Measurements from ENCODE around the gene PIP4K2C.

Gene PIP4K2C

DNA sequence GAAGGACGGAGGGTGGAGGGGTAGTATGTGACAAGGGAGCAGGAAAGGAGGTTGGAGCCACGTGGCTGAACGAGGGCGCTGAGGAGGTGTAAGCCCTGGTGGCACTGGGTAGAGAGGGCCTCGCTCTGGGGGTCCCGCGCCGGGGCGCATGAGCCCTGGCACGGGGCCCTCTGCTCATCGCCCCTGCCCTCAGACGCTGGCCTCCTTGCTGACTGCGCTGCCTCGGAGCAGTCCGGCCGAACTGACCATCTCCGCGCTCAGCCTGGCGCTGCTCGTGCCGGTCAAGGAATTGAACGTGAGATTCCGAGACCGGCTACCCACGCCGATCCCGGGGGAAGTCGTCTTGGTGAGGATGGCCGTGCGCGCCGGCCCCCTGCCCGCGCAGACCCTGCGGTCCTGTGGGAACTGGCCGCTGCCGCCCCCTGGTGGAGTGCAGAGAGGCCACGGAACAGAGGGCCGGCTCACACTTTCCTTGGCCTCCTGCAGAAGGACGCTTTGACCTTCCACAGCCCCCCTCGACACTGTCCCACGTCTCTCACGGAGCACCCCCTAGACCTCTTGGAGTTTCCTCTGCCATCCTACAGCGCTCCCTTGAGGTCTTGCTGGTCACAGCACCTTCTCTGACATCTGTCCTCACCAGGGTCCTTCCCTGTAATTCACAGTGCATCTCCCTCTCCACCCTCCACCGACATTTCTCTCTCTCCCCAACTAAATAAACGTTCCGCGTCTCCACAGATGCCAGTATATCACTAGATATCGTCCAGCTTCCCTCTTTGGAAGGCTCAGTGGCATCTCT is 30.7 kb downstream of the PIP4K2C start:
- TF ChIP-seq, protein P1, sequence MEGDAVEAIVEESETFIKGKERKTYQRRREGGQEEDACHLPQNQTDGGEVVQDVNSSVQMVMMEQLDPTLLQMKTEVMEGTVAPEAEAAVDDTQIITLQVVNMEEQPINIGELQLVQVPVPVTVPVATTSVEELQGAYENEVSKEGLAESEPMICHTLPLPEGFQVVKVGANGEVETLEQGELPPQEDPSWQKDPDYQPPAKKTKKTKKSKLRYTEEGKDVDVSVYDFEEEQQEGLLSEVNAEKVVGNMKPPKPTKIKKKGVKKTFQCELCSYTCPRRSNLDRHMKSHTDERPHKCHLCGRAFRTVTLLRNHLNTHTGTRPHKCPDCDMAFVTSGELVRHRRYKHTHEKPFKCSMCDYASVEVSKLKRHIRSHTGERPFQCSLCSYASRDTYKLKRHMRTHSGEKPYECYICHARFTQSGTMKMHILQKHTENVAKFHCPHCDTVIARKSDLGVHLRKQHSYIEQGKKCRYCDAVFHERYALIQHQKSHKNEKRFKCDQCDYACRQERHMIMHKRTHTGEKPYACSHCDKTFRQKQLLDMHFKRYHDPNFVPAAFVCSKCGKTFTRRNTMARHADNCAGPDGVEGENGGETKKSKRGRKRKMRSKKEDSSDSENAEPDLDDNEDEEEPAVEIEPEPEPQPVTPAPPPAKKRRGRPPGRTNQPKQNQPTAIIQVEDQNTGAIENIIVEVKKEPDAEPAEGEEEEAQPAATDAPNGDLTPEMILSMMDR (IDR thresholded peaks at IDR 0.05; ENCODE audit: low read depth, low read length), result peak; percentile 87
- peak overlapping the region; percentile 24 for H3K4me3 ChIP-seq (ENCODE audit: low read depth, low read length)
- in situ Hi-C loops (cut with HindIII; ENCODE audit: low sequenced_read_pairs), result no loop called here
- DNase-seq (ENCODE audit: low read depth, low spot score), result no peak

- TF ChIP-seq, protein P1 (IDR thresholded peaks at IDR 0.05; ENCODE audit: low read depth, low read length), result no peak
- in situ Hi-C loops (cut with HindIII; ENCODE audit: low sequenced_read_pairs), result no loop called here
- H3K4me3 ChIP-seq (ENCODE audit: low read depth, low read length), result no peak overlapping the region
- no peak for DNase-seq (ENCODE audit: low read depth, low spot score)
Measured at GRCh38 chr12:57622293-57623245, 31.6 kb downstream of the PIP4K2C start.

DNA sequence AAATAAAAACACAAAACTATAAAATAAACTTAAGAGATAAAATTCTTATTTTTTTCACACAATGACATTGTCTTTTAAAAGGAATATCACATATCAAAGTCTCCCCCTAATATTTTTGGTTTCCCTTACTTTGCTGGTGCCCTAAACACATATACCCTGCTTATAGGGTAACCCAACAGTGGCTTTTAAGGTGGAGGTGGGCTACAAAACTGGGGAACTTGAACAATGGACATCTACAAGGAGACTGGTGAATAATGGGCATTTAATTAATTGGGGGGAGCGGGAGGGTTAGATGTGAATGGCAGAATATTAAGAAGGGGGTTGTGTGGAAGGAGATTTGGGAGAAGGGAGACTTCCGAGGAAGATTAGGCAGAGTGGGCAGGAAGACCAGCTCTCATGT is 32.4 kb downstream of the PIP4K2C start:
- in situ Hi-C loops (cut with HindIII; ENCODE audit: low sequenced_read_pairs), result no loop called here
- no peak for DNase-seq (ENCODE audit: low read depth, low spot score)
- H3K4me3 ChIP-seq (ENCODE audit: low read depth, low read length), result no peak overlapping the region
- TF ChIP-seq, protein P1 (IDR thresholded peaks at IDR 0.05; ENCODE audit: low read depth, low read length), result no peak

GRCh38 chr12:57623811-57624390 is 32.9 kb downstream of the PIP4K2C start:
- no peak for DNase-seq (ENCODE audit: low read depth, low spot score)
- TF ChIP-seq, protein P1 (IDR thresholded peaks at IDR 0.05; ENCODE audit: low read depth, low read length), result no peak
- in situ Hi-C loops (cut with HindIII; ENCODE audit: low sequenced_read_pairs), result no loop called here

DNA sequence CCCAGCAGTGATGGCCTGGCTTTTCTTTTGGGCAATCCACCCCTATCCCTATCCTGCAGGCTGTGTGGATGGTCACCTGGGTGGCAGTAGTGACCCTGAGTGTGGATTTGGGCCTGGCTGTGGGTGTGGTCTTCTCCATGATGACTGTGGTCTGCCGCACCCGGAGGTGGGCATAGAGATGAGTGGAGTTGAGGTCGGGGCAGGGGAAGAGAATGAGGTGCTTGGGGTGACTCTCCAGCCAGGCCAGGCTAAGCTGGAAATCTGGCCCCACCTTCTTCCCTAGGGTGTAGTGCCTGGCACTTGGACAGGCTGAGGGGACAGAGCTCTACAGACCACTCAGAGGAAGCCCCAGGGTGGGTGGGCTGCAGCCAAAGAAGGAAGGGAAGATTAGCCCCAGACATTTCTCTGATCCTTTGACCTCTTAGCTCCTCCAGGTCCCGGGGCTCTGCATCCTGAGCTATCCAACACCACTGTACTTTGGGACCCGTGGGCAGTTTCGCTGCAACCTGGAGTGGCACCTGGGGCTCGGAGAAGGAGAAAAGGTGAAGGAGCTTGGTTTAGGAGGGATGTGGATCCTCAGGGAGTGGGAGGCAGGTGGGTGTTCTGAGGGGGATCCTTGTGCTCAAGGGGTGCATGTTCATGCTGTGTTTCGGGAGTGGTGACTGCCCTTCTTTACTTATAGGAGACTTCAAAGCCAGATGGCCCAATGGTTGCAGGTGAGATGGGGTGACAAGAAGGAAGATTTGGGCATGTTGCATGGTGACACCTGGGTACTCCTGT is 33.6 kb downstream of the PIP4K2C start:
- TF ChIP-seq, protein P1 (IDR thresholded peaks at IDR 0.05; ENCODE audit: low read depth, low read length), result no peak
- in situ Hi-C loops (cut with HindIII; ENCODE audit: low sequenced_read_pairs), result no loop called here
- DNase-seq (ENCODE audit: low read depth, low spot score), result no peak
- H3K4me3 ChIP-seq (ENCODE audit: low read depth, low read length), result no peak overlapping the region

More at GRCh38 chr12:57623811-57624390, 32.9 kb downstream of the PIP4K2C start:
- H3K4me3 ChIP-seq (ENCODE audit: low read depth, low read length), result no peak overlapping the region
